Adrenal gland (tissue), 5 donors: ENCODE results near the gene MYO18A.

ENCODE experiments used
- CTCF ChIP-seq, 6 experiments: fragments of 450-650 bp in 4 of 6; fragments of 200-600 bp in 2 of 6; sonication (generic) in 1 of 6; IDR thresholded peaks; 1 replicate in 5 of 6; 2 replicates in 1 of 6; pipeline versions ENCODE4 v1.5.1 to v1.8.0; 2016 to 2021; ENCODE audit warnings: antibody characterized with exemption in 6 of 6, mild to moderate bottlenecking in 2 of 6, moderate library complexity in 1 of 6
- POLR2A ChIP-seq, 2 donors: fragments of 450-650 bp; IDR thresholded peaks; one replicate each; pipeline ENCODE4 v1.6.1; 2017; ENCODE audit warnings: antibody characterized with exemption in 2 of 2, mild to moderate bottlenecking in 2 of 2, moderate library complexity in 1 of 2
- donor health status: DM: no; HTN: no; CAD: no.

GRCh38 chr17:29071303-29071702 is 108.9 kb downstream of the MYO18A start:
- TF ChIP-seq CTCF (IDR thresholded peaks at IDR 0.05): no peak
- no peak for TF ChIP-seq POLR2A (IDR thresholded peaks at IDR 0.05)
